HFFc6 (cell line): ENCODE data around the gene AMHR2. TPM values are rescaled to one million over a fixed set of nuclear protein-coding genes. Genes with fewer than 3 reads are reported as not detected.
"Not testable (repeated sequence)": the region's sequence is repeated elsewhere in the genome, so short reads cannot be mapped to it uniquely, and the experiment has no call there.

Source experiments
- DNase-seq: peaks from one replicate; pipeline ENCODE4 v3.0.0-alpha.2; 2018
- H3K27ac Mint-ChIP-seq: 2 replicates; pipeline ENCODE4 v1.8.0; 2020; ENCODE audit warnings: mild to moderate bottlenecking, mixed read lengths
- H3K27me3 Mint-ChIP-seq: 2 replicates; pipeline ENCODE4 v1.8.0; 2021; ENCODE audit warnings: mild to moderate bottlenecking, moderate library complexity, mixed read lengths; ENCODE audit not compliant: insufficient read depth
- H3K36me3 Mint-ChIP-seq: 2 replicates; pipeline ENCODE4 v1.8.0; 2021; ENCODE audit warnings: low read depth, mixed read lengths
- H3K4me1 Mint-ChIP-seq: 2 replicates; pipeline ENCODE4 v1.8.0; 2020; ENCODE audit warnings: low read depth, mixed read lengths
- H3K4me3 Mint-ChIP-seq: 2 replicates; pipeline ENCODE4 v1.8.0; 2020; ENCODE audit warnings: mild to moderate bottlenecking, moderate library complexity, mixed read lengths
- H3K9me3 Mint-ChIP-seq: 2 replicates; pipeline ENCODE4 v1.8.0; 2020; ENCODE audit warnings: mild to moderate bottlenecking, mixed read lengths
- total RNA-seq, 6 experiments: library from RNA; stranded (reverse); fragmentation: NEBNext Ultra II Directional; extraction: Animal tissue kit (Norgen Biotek cat#: 25700); gene quantifications; 2 replicates in 1 of 6; 3 replicates in 5 of 6; pipeline ENCODE4 v1.2.3, GENCODE V29; 2021
- TF ChIP-seq, protein P1 (sequence below): fragments of 200-600 bp; sonication (generic); IDR thresholded peaks from 2 replicates; pipeline ENCODE4 v1.5.0; 2021; ENCODE audit warnings: antibody characterized with exemption, mild to moderate bottlenecking

AMHR2 gene
- total RNA-seq, 6 experiments from 2014 or later, result not detected

GRCh38 chr12:53388932-53389331 lies 34.7 kb upstream of the AMHR2 start:
- DNase-seq, result no peak
- H3K9me3 Mint-ChIP-seq, result no peaks in the 10 kb centered on the region
- peaks cover 30% of the 10 kb centered on the region for H3K36me3 Mint-ChIP-seq
- H3K27ac Mint-ChIP-seq, result peak overlapping the region; percentile 85
- peaks cover 4% of the 10 kb centered on the region for H3K27me3 Mint-ChIP-seq
- H3K4me1 Mint-ChIP-seq, result peaks cover 55% of the 10 kb centered on the region
- peak overlapping the region; percentile 71 for H3K4me3 Mint-ChIP-seq
- TF ChIP-seq, protein P1, sequence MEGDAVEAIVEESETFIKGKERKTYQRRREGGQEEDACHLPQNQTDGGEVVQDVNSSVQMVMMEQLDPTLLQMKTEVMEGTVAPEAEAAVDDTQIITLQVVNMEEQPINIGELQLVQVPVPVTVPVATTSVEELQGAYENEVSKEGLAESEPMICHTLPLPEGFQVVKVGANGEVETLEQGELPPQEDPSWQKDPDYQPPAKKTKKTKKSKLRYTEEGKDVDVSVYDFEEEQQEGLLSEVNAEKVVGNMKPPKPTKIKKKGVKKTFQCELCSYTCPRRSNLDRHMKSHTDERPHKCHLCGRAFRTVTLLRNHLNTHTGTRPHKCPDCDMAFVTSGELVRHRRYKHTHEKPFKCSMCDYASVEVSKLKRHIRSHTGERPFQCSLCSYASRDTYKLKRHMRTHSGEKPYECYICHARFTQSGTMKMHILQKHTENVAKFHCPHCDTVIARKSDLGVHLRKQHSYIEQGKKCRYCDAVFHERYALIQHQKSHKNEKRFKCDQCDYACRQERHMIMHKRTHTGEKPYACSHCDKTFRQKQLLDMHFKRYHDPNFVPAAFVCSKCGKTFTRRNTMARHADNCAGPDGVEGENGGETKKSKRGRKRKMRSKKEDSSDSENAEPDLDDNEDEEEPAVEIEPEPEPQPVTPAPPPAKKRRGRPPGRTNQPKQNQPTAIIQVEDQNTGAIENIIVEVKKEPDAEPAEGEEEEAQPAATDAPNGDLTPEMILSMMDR, result no peak

GRCh38 chr12:53389702-53390101 lies 34.0 kb upstream of the AMHR2 start:
- H3K4me3 Mint-ChIP-seq, result peak overlapping the region; percentile 20
- no peaks in the 10 kb centered on the region for H3K9me3 Mint-ChIP-seq
- peaks cover 2% of the 10 kb centered on the region; the same call in 1 of the 2 replicates for H3K27me3 Mint-ChIP-seq
- TF ChIP-seq, protein P1, result no peak
- peaks cover 25% of the 10 kb centered on the region for H3K36me3 Mint-ChIP-seq
- H3K4me1 Mint-ChIP-seq, result peaks cover 55% of the 10 kb centered on the region
- peak overlapping the region; percentile 34 for H3K27ac Mint-ChIP-seq
- no peak for DNase-seq

DNA sequence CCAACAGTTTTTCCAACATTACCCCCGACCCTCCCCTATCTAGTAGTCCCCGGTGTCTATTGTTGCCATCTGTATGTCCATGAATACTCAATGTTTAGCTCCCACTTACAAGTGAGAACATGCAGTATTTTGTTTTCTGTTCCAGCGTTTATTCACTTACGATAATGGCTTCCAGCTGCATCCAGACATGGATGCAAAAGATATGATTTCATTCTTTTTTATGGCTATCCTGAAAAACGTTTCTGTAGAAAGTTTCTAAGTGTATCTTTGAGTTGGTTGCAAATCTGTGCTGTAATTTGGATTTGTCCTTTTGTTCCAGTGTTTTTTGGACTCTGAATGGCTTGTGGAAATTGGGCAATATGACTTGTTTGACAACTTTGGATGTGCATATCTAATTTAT lies 31.9 kb upstream of the AMHR2 start:
- peak overlapping the region; percentile 65 for H3K27ac Mint-ChIP-seq
- no peaks in the 10 kb centered on the region for H3K9me3 Mint-ChIP-seq
- H3K4me1 Mint-ChIP-seq, result peaks cover 47% of the 10 kb centered on the region
- H3K27me3 Mint-ChIP-seq, result peaks cover 2% of the 10 kb centered on the region; the same call in 1 of the 2 replicates
- DNase-seq, result no peak
- H3K36me3 Mint-ChIP-seq, result peaks cover 17% of the 10 kb centered on the region
- H3K4me3 Mint-ChIP-seq, result peak overlapping the region; percentile 22; the same call in 1 of the 2 replicates
- TF ChIP-seq, protein P1, result no peak

GRCh38 chr12:53399896-53400295 lies 23.8 kb upstream of the AMHR2 start:
- Mint-ChIP-seq H3K4me1 (peaks cover 10% of the 10 kb centered on the region; the same call in 1 of the 2 replicates), H3K27me3 (peaks cover 2% of the 10 kb centered on the region), H3K4me3 (no peak overlapping the region), H3K36me3 (peaks cover 8% of the 10 kb centered on the region), H3K27ac (no peak overlapping the region), H3K9me3 (no peaks in the 10 kb centered on the region)
- TF ChIP-seq, protein P1, result no peak
- DNase-seq, result no peak

GRCh38 chr12:53402351-53402750 lies 21.3 kb upstream of the AMHR2 start:
- H3K27ac Mint-ChIP-seq, result not testable (repeated sequence)

DNA sequence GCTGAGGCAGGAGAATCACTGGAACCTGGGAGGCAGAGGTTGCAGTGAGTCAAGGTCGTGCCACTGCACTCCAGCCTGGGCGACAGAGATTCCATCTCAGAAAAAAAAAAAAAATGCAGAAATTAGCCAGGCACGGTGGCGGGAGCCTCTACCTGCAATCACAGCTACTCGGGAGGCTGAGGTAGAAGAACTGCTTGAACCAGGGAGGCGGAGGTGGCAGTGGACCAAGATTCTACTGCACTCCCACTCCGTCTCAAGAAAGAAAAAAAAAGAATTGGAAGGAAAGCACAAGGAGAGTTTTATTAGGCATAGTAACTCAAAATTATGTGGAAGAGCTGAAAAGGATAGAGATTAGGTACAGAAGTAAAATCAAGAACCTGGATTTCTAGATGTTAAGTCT lies 20.8 kb upstream of the AMHR2 start:
- no peak for DNase-seq
- Mint-ChIP-seq H3K27ac (no peak overlapping the region), H3K4me3 (no peak overlapping the region), H3K36me3 (peaks cover 13% of the 10 kb centered on the region), H3K9me3 (no peaks in the 10 kb centered on the region), H3K4me1 (peaks cover 7% of the 10 kb centered on the region; the same call in 1 of the 2 replicates), H3K27me3 (peaks cover 2% of the 10 kb centered on the region)
- TF ChIP-seq, protein P1, result no peak

More at GRCh38 chr12:53402351-53402750, 21.3 kb upstream of the AMHR2 start:
- Mint-ChIP-seq H3K36me3 (peaks cover 13% of the 10 kb centered on the region), H3K4me1 (peaks cover 10% of the 10 kb centered on the region; the same call in 1 of the 2 replicates)
- not testable (repeated sequence) for H3K27me3 Mint-ChIP-seq, H3K9me3 Mint-ChIP-seq, DNase-seq, H3K4me3 Mint-ChIP-seq
